DND-41 (cell line): ENCODE data around the gene IFITM5.

Experiments used
- ATAC-seq: fragments of 200-7000 bp; cut with Tn5 transposase; 3 replicates; pipeline ENCODE4 v1.9.1; 2021; ENCODE audit warnings: low read depth; ENCODE audit not compliant: insufficient read depth
- DNase-seq: peaks from one replicate; pipeline ENCODE4 v3.0.0-alpha.2; 2020
- H2AFZ ChIP-seq: 2 replicates; pipeline ENCODE4 v1.6.0; 2012; ENCODE audit warnings: low read depth, low read length
- H3K27ac ChIP-seq: 2 replicates; pipeline ENCODE4 v1.5.1; 2012; ENCODE audit warnings: low read length, inconsistent platforms
- H3K27me3 ChIP-seq: fragments of 200-600 bp; sonication (generic); 2 replicates; pipeline ENCODE4 v1.6.0; 2012; ENCODE audit warnings: low read length, mild to moderate bottlenecking, inconsistent platforms; ENCODE audit not compliant: insufficient read depth, poor library complexity
- H3K36me3 ChIP-seq: 2 replicates; pipeline ENCODE4 v1.5.1; 2012; ENCODE audit warnings: low read length, inconsistent platforms; ENCODE audit not compliant: insufficient read depth
- H3K4me1 ChIP-seq: 2 replicates; pipeline ENCODE4 v1.5.1; 2012; ENCODE audit warnings: mild to moderate bottlenecking, low read length; ENCODE audit not compliant: insufficient read depth
- H3K4me2 ChIP-seq: 2 replicates; pipeline ENCODE4 v1.6.0; 2012; ENCODE audit warnings: mild to moderate bottlenecking, moderate library complexity, low read length, inconsistent platforms; ENCODE audit not compliant: insufficient read depth
- H3K4me3 ChIP-seq, 2 experiments: fragments of 200-600 bp in 1 of 2; shearing (Covaris generic) in 1 of 2; 2 replicates each; pipeline ENCODE4 v1.5.1; 2012 to 2016; ENCODE audit warnings: inconsistent platforms in 2 of 2, low read length in 2 of 2, mild to moderate bottlenecking in 2 of 2, low read depth in 1 of 2, moderate library complexity in 1 of 2
- H3K79me2 ChIP-seq: 2 replicates; pipeline ENCODE4 v1.6.0; 2012; ENCODE audit warnings: low read length, inconsistent platforms; ENCODE audit not compliant: insufficient read depth
- H3K9ac ChIP-seq: 2 replicates; pipeline ENCODE4 v1.6.0; 2012; ENCODE audit warnings: low read depth, mild to moderate bottlenecking, inconsistent platforms, low read length, moderate library complexity
- H3K9me3 ChIP-seq: 2 replicates; pipeline ENCODE4 v1.5.1; 2012; ENCODE audit warnings: low read length, moderate library complexity, mild to moderate bottlenecking, inconsistent platforms; ENCODE audit not compliant: insufficient read depth, severe bottlenecking
- H4K20me1 ChIP-seq: 2 replicates; pipeline ENCODE4 v1.6.0; 2012; ENCODE audit warnings: low read length; ENCODE audit not compliant: insufficient read depth
- CTCF ChIP-seq: IDR thresholded peaks from 2 replicates; pipeline ENCODE4 v1.5.1; 2012; ENCODE audit warnings: borderline replicate concordance, low read length, moderate library complexity, mild to moderate bottlenecking; ENCODE audit not compliant: poor library complexity, severe bottlenecking; ENCODE audit errors: extremely low read depth
- EZH2 ChIP-seq: IDR thresholded peaks from 3 replicates; pipeline ENCODE4 v1.6.1; 2012; ENCODE audit warnings: borderline replicate concordance, low read depth, mild to moderate bottlenecking, moderate library complexity, low read length, inconsistent platforms; ENCODE audit not compliant: severe bottlenecking

The IFITM5 gene

GRCh38 chr11:282630-283360 is 16.5 kb downstream of the IFITM5 start:
- no peak for TF ChIP-seq CTCF
- no peak for TF ChIP-seq EZH2
- no peak overlapping the region for H3K4me3 ChIP-seq
- H3K27ac ChIP-seq = no peak overlapping the region
- peaks cover 14% of the 10 kb centered on the region for H3K4me1 ChIP-seq
- no peak overlapping the region for H2AFZ ChIP-seq
- no peaks in the 10 kb centered on the region for H3K9me3 ChIP-seq
- no peaks in the 10 kb centered on the region for H4K20me1 ChIP-seq
- no peak overlapping the region for H3K9ac ChIP-seq
- no peak for DNase-seq
- no peak for ATAC-seq
- no peak overlapping the region for H3K4me2 ChIP-seq
- H3K36me3 ChIP-seq = no peaks in the 10 kb centered on the region
- H3K79me2 ChIP-seq = no peaks in the 10 kb centered on the region
- peaks cover under 1% of the 10 kb centered on the region for H3K27me3 ChIP-seq

GRCh38 chr11:282171-282570 is 17.2 kb downstream of the IFITM5 start:
- Histone ChIP-seq H3K9me3 (no peaks in the 10 kb centered on the region), H3K4me1 (peaks cover 13% of the 10 kb centered on the region), H3K9ac (no peak overlapping the region), H3K4me2 (no peak overlapping the region), H3K27me3 (no peaks in the 10 kb centered on the region), H4K20me1 (no peaks in the 10 kb centered on the region), H3K79me2 (no peaks in the 10 kb centered on the region), H2AFZ (no peak overlapping the region), H3K36me3 (no peaks in the 10 kb centered on the region), H3K27ac (no peak overlapping the region), H3K4me3 (no peak overlapping the region)
- TF ChIP-seq CTCF = no peak
- no peak for TF ChIP-seq EZH2
- ATAC-seq (no peak), DNase-seq (no peak)

- no peaks in the 10 kb centered on the region for H3K36me3 ChIP-seq
- no peaks in the 10 kb centered on the region for H3K9me3 ChIP-seq
- no peaks in the 10 kb centered on the region for H3K79me2 ChIP-seq
- no peak for DNase-seq
- H3K4me2 ChIP-seq = no peak overlapping the region
- H2AFZ ChIP-seq = no peak overlapping the region
- no peak overlapping the region for H3K27ac ChIP-seq
- no peak overlapping the region for H3K9ac ChIP-seq
- ATAC-seq = no peak
- TF ChIP-seq EZH2 = no peak
- TF ChIP-seq CTCF = no peak
- H4K20me1 ChIP-seq = no peaks in the 10 kb centered on the region
- H3K4me1 ChIP-seq = peaks cover 10% of the 10 kb centered on the region
- no peaks in the 10 kb centered on the region for H3K27me3 ChIP-seq
- no peak overlapping the region for H3K4me3 ChIP-seq
These were observed 17.7 kb downstream of the IFITM5 start for GRCh38 chr11:281486-282161.
